Gastrocnemius medialis (tissue), 4 donors: Measurements from ENCODE around the gene EPSTI1.

Experiments
- POLR2A ChIP-seq, 2 donors: fragments of 450-650 bp; IDR thresholded peaks; one replicate each; pipeline ENCODE4 v1.6.1; 2017; ENCODE audit warnings: antibody characterized with exemption in 2 of 2, mild to moderate bottlenecking in 2 of 2, moderate library complexity in 2 of 2
- TF ChIP-seq, protein P1 (sequence below), 5 experiments: fragments of 450-650 bp in 3 of 5; fragments of 200-600 bp in 2 of 5; sonication (generic) in 2 of 5; IDR thresholded peaks in 4 of 5; conservative IDR thresholded peaks in 1 of 5; 1 replicate in 4 of 5; 2 replicates in 1 of 5; pipeline ENCODE4 v1.5.1; 2016 to 2019; ENCODE audit warnings: antibody characterized with exemption in 5 of 5, mild to moderate bottlenecking in 3 of 5, moderate library complexity in 3 of 5

DNA sequence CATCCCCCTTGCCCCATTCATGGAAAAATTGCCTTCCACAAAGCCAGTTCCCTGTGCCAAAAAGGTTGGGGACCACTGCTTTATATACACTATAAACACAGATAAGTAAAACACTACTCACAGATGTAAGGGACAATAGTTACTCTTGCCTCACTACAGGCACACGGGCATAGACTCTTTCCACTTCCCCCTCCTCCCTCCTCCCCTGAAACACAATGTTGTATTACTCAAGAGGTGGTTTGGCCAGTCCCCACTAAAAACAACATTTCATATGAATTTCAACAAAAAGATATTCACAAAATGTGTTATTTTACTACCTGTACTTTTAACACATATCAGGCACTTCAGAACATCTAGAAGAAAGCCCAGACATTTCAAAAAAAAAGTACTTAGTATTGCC lies 45.1 kb downstream of the EPSTI1 start:
- TF ChIP-seq, protein P1, sequence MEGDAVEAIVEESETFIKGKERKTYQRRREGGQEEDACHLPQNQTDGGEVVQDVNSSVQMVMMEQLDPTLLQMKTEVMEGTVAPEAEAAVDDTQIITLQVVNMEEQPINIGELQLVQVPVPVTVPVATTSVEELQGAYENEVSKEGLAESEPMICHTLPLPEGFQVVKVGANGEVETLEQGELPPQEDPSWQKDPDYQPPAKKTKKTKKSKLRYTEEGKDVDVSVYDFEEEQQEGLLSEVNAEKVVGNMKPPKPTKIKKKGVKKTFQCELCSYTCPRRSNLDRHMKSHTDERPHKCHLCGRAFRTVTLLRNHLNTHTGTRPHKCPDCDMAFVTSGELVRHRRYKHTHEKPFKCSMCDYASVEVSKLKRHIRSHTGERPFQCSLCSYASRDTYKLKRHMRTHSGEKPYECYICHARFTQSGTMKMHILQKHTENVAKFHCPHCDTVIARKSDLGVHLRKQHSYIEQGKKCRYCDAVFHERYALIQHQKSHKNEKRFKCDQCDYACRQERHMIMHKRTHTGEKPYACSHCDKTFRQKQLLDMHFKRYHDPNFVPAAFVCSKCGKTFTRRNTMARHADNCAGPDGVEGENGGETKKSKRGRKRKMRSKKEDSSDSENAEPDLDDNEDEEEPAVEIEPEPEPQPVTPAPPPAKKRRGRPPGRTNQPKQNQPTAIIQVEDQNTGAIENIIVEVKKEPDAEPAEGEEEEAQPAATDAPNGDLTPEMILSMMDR (IDR thresholded peaks at IDR 0.05 in 4 of 5, conservative IDR thresholded peaks at IDR 0.05 in 1 of 5): no peak
- TF ChIP-seq POLR2A (IDR thresholded peaks at IDR 0.05): no peak
